Body of pancreas (tissue), 4 donors: ENCODE data around the gene NANOS1.

ENCODE experiments used
- POLR2A ChIP-seq, 3 donors: fragments of 450-650 bp; IDR thresholded peaks; one replicate each; pipeline ENCODE4 v1.6.1; 2016; ENCODE audit warnings: antibody characterized with exemption in 3 of 3, mild to moderate bottlenecking in 2 of 3
- TF ChIP-seq, protein P1 (sequence below), 7 experiments: fragments of 450-650 bp in 4 of 7; fragments of 200-600 bp in 3 of 7; sonication (generic) in 3 of 7; IDR thresholded peaks; one replicate each; pipeline ENCODE4 v1.5.1; 2016 to 2019; ENCODE audit warnings: antibody characterized with exemption in 7 of 7

DNA sequence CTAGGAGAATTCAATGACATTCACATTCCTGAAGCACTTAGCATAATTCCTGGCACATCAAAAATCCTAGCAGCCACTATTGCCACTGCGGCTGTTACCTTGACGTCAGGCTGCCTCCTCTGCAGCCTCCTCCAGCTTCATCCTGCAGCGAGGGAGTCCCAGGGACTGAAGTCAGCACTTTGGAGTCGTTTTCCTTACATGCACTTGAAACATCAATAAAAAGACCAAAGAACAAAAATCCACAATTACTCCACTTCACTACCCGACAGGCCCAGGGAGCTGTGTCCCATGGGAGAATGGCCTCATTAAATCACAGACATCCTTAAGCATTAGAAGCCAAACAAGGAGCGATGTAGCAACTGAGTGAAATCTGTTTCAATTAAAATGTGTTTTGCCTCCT, 48.6 kb upstream of the NANOS1 start:
- TF ChIP-seq, protein P1, sequence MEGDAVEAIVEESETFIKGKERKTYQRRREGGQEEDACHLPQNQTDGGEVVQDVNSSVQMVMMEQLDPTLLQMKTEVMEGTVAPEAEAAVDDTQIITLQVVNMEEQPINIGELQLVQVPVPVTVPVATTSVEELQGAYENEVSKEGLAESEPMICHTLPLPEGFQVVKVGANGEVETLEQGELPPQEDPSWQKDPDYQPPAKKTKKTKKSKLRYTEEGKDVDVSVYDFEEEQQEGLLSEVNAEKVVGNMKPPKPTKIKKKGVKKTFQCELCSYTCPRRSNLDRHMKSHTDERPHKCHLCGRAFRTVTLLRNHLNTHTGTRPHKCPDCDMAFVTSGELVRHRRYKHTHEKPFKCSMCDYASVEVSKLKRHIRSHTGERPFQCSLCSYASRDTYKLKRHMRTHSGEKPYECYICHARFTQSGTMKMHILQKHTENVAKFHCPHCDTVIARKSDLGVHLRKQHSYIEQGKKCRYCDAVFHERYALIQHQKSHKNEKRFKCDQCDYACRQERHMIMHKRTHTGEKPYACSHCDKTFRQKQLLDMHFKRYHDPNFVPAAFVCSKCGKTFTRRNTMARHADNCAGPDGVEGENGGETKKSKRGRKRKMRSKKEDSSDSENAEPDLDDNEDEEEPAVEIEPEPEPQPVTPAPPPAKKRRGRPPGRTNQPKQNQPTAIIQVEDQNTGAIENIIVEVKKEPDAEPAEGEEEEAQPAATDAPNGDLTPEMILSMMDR (IDR thresholded peaks at IDR 0.05): no peak
- TF ChIP-seq POLR2A (IDR thresholded peaks at IDR 0.05): no peak
